ENCODE data around the gene ZNF423. TPM values are rescaled to one million over a fixed set of nuclear protein-coding genes. Genes with fewer than 3 reads are reported as not detected.

Gene ZNF423
- total and polyA plus RNA-seq, 2 experiments from 2014 or later, result 12.3 to 22.2 TPM

- H3K4me1 ChIP-seq (ENCODE audit: low read depth), result no peaks in the 10 kb centered on the region
- no peak overlapping the region for H3K27ac ChIP-seq
- TF ChIP-seq CTCF (IDR thresholded peaks at IDR 0.05; ENCODE audit: low read depth, low read length), result no peak
- no peak for DNase-seq (ENCODE audit: low read depth in 1 of 2, low spot score in 1 of 2)
- H3K27me3 ChIP-seq, result peaks cover 12% of the 10 kb centered on the region
- no peak overlapping the region for H3K4me3 ChIP-seq
- no peaks in the 10 kb centered on the region for H3K9me3 ChIP-seq (ENCODE audit: low read depth)
- no peaks in the 10 kb centered on the region for H3K36me3 ChIP-seq
Observed at GRCh38 chr16:49460786-49461470, 395.0 kb downstream of the ZNF423 start.

GRCh38 chr16:49459953-49460735 lies 395.8 kb downstream of the ZNF423 start:
- DNase-seq (ENCODE audit: low read depth in 1 of 2, low spot score in 1 of 2), result no peak
- peaks cover 4% of the 10 kb centered on the region for H3K27me3 ChIP-seq
- TF ChIP-seq CTCF (IDR thresholded peaks at IDR 0.05; ENCODE audit: low read depth, low read length), result no peak
- no peaks in the 10 kb centered on the region for H3K4me1 ChIP-seq (ENCODE audit: low read depth)
- no peaks in the 10 kb centered on the region for H3K9me3 ChIP-seq (ENCODE audit: low read depth)
- H3K4me3 ChIP-seq, result no peak overlapping the region
- no peak overlapping the region for H3K27ac ChIP-seq
- H3K36me3 ChIP-seq, result no peaks in the 10 kb centered on the region

GRCh38 chr16:49458656-49459445 lies 397.1 kb downstream of the ZNF423 start:
- TF ChIP-seq CTCF (IDR thresholded peaks at IDR 0.05; ENCODE audit: low read depth, low read length), result no peak
- no peak overlapping the region for H3K27ac ChIP-seq
- no peaks in the 10 kb centered on the region for H3K27me3 ChIP-seq
- no peaks in the 10 kb centered on the region for H3K9me3 ChIP-seq (ENCODE audit: low read depth)
- no peak for DNase-seq (ENCODE audit: low read depth in 1 of 2, low spot score in 1 of 2)
- H3K4me3 ChIP-seq, result no peak overlapping the region
- H3K4me1 ChIP-seq (ENCODE audit: low read depth), result no peaks in the 10 kb centered on the region
- H3K36me3 ChIP-seq, result no peaks in the 10 kb centered on the region

- Histone ChIP-seq H3K9me3 (ENCODE audit: low read depth) (no peaks in the 10 kb centered on the region), H3K27me3 (no peaks in the 10 kb centered on the region), H3K4me1 (ENCODE audit: low read depth) (no peaks in the 10 kb centered on the region), H3K36me3 (no peaks in the 10 kb centered on the region), H3K4me3 (no peak overlapping the region), H3K27ac (no peak overlapping the region)
- TF ChIP-seq CTCF (IDR thresholded peaks at IDR 0.05; ENCODE audit: low read depth, low read length), result no peak
- DNase-seq (ENCODE audit: low read depth in 1 of 2, low spot score in 1 of 2), result no peak
Observed at GRCh38 chr16:49458243-49458642, 397.7 kb downstream of the ZNF423 start.

GRCh38 chr16:49457196-49457595 lies 398.7 kb downstream of the ZNF423 start:
- Histone ChIP-seq H3K27me3 (no peaks in the 10 kb centered on the region), H3K27ac (no peak overlapping the region), H3K36me3 (no peaks in the 10 kb centered on the region), H3K4me3 (no peak overlapping the region), H3K9me3 (ENCODE audit: low read depth) (no peaks in the 10 kb centered on the region), H3K4me1 (ENCODE audit: low read depth) (no peaks in the 10 kb centered on the region)
- no peak for DNase-seq (ENCODE audit: low read depth in 1 of 2, low spot score in 1 of 2)
- TF ChIP-seq CTCF (IDR thresholded peaks at IDR 0.05; ENCODE audit: low read depth, low read length), result no peak
